Gastrocnemius medialis (tissue), 4 donors: ENCODE data around the gene TM7SF3.

Source experiments
- CTCF ChIP-seq, 5 experiments: fragments of 450-650 bp in 3 of 5; fragments of 200-600 bp in 2 of 5; sonication (generic) in 2 of 5; IDR thresholded peaks in 4 of 5; conservative IDR thresholded peaks in 1 of 5; 1 replicate in 4 of 5; 2 replicates in 1 of 5; pipeline ENCODE4 v1.5.1; 2016 to 2019; ENCODE audit warnings: antibody characterized with exemption in 5 of 5, mild to moderate bottlenecking in 3 of 5, moderate library complexity in 3 of 5
- POLR2A ChIP-seq, 2 donors: fragments of 450-650 bp; IDR thresholded peaks; one replicate each; pipeline ENCODE4 v1.6.1; 2017; ENCODE audit warnings: antibody characterized with exemption in 2 of 2, mild to moderate bottlenecking in 2 of 2, moderate library complexity in 2 of 2

- TF ChIP-seq CTCF (IDR thresholded peaks at IDR 0.05 in 4 of 5, conservative IDR thresholded peaks at IDR 0.05 in 1 of 5) (no peak), POLR2A (IDR thresholded peaks at IDR 0.05) (no peak)
Measured at GRCh38 chr12:27034607-27035293, 20.6 kb upstream of the TM7SF3 start.
